Left hindlimb (tissue), 1 donor: ENCODE results near the gene DNAJC1.
A peak's percentile ranks its signal among the peaks of the same experiment; 100 is the strongest.

Experiments used
- DNase-seq: peaks from one replicate; pipeline ENCODE4 v3.0.0-alpha.2; 2018

The DNAJC1 gene

GRCh38 chr10:21756707-21757106, 246.8 kb downstream of the DNAJC1 start:
- DNase-seq = no peak

GRCh38 chr10:21754410-21755011, 249.0 kb downstream of the DNAJC1 start:
- DNase-seq = no peak

- no peak for DNase-seq
Measured at GRCh38 chr10:21753497-21754270, 249.8 kb downstream of the DNAJC1 start.

GRCh38 chr10:21751341-21752310, 251.9 kb downstream of the DNAJC1 start:
- no peak for DNase-seq

GRCh38 chr10:21750424-21750823, 253.1 kb downstream of the DNAJC1 start:
- no peak for DNase-seq

- no peak for DNase-seq
Measured at GRCh38 chr10:21749788-21750187, 253.7 kb downstream of the DNAJC1 start.

- no peak for DNase-seq
Measured at GRCh38 chr10:21747809-21748208, 255.7 kb downstream of the DNAJC1 start.

GRCh38 chr10:21746118-21746517, 257.4 kb downstream of the DNAJC1 start:
- no peak for DNase-seq

- no peak for DNase-seq
Measured at GRCh38 chr10:21744223-21744622, 259.3 kb downstream of the DNAJC1 start.

GRCh38 chr10:21742740-21743412, 260.7 kb downstream of the DNAJC1 start:
- no peak for DNase-seq

GRCh38 chr10:21740989-21741388, 262.5 kb downstream of the DNAJC1 start:
- DNase-seq = no peak

- DNase-seq = no peak
Measured at GRCh38 chr10:21737106-21737505, 266.4 kb downstream of the DNAJC1 start.

- no peak for DNase-seq
Measured at GRCh38 chr10:21733710-21734109, 269.8 kb downstream of the DNAJC1 start.

- DNase-seq = peak; percentile 79
Measured at GRCh38 chr10:21732067-21732772, 271.3 kb downstream of the DNAJC1 start.

GRCh38 chr10:21728618-21729017, 274.9 kb downstream of the DNAJC1 start:
- no peak for DNase-seq

GRCh38 chr10:21727452-21728168, 275.9 kb downstream of the DNAJC1 start:
- DNase-seq = no peak

GRCh38 chr10:21726601-21727225, 276.8 kb downstream of the DNAJC1 start:
- no peak for DNase-seq

GRCh38 chr10:21724687-21725367, 278.7 kb downstream of the DNAJC1 start:
- peak; percentile 92 for DNase-seq

- DNase-seq = no peak
Measured at GRCh38 chr10:21724020-21724589, 279.4 kb downstream of the DNAJC1 start.

- no peak for DNase-seq
Measured at GRCh38 chr10:21722209-21722608, 281.3 kb downstream of the DNAJC1 start.
